HS-27A (cell line): Measurements from ENCODE around the gene GABRD.
"Not testable (repeated sequence)": the region's sequence is repeated elsewhere in the genome, so short reads cannot be mapped to it uniquely, and the experiment has no call there.

Experiments
- DNase-seq: peaks from one replicate; pipeline ENCODE4 v3.0.0-alpha.2; 2012; ENCODE audit warnings: low read depth, missing footprints

The GABRD gene, protein sequence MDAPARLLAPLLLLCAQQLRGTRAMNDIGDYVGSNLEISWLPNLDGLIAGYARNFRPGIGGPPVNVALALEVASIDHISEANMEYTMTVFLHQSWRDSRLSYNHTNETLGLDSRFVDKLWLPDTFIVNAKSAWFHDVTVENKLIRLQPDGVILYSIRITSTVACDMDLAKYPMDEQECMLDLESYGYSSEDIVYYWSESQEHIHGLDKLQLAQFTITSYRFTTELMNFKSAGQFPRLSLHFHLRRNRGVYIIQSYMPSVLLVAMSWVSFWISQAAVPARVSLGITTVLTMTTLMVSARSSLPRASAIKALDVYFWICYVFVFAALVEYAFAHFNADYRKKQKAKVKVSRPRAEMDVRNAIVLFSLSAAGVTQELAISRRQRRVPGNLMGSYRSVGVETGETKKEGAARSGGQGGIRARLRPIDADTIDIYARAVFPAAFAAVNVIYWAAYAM

DNA sequence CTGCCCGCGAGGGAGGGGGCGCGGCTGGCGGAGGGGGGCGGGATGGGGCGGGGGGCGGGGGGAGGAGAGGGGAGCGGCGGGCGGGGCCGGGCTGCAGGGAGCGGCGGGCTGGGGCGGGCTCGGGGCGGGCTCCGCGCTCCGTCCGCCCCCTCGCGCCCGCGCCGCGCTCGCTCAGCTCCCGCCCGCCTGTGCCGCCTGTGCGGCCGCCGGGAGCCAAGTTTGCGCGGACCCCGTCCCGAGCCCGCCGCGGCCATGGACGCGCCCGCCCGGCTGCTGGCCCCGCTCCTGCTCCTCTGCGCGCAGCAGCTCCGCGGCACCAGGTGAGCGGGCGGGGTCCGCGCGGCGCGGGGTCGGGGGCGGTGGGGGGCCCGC lies at the start of gene GABRD:
TSS of gene GABRD (plus strand) at position 174 of the 372 bp plus-strand sequence. CDS start at position 253, 79 bp downstream.
- no peak for DNase-seq

DNA sequence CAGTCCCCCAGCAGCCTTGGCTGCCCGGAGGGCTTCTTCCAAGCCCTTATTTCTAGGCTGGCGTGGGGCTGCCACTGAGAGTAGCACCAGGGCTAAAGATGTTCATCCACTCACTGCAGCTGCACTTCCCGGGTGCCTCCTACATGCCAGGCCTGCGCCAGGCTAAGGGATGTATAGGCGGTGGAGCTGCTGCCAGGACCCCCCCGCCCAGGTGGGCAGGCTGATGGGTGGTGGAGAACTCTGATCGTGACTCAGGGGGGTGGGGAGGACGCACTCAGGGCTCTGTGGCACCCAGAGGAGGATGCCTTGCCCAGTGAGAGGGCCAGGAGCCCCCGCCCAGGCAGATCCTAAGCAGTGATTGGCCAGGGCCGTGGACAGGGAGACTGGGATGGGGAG lies 49.6 kb upstream of the GABRD start:
- DNase-seq: no peak

DNA sequence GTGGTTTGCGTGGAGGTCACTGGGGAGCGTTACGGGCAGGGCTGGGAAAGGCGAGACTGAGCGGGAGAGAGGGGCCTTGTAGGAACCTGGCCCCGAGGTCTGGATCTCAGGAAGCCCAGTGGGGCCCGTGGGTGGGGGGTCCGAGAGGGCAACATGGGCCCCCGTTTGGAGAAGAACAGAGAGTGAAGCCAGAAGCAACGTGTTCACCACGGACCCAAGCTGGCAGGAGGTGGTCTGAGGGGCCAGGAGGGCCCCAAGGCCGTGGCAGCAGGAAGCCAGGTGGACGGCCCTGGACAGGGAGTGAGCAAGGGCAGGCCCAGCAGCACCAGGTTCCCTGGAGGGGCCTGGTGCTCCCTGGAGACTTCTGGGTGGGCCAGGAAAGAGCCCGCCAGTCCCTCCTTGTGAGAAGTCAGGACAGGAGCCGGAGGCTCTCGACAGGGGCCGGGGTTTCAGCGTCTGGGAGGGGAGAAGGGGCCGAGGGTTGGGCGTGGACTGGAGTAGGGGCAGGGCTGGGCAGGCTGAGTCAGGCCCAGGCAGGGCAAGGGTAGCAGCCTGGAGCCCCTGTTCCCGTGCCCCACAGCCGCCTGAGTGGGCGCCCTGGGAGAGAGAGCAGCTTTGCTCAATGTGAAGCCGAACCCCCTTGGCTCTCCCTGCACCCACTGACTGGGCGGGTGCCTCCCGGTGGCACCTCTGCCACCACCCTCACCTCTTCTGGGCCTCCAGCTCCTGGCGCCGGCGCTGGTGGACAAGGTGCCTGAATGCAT lies 49.0 kb upstream of the GABRD start:
- DNase-seq: no peak

DNA sequence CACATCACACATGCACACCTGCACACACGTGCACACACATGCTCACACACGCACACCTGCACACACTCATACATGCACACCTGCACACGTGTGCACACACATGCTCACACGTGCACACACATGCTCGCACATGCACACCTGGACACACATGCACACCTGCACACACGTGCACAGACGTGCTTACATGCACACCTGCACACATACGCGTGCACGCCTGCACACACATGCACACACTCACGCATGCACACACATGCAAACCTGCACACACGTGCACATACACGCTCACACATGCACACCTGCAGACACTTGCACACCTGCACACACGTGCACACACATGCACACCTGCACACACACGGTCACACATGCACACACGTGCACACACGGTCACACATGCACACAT lies 48.1 kb upstream of the GABRD start:
- no peak for DNase-seq

DNA sequence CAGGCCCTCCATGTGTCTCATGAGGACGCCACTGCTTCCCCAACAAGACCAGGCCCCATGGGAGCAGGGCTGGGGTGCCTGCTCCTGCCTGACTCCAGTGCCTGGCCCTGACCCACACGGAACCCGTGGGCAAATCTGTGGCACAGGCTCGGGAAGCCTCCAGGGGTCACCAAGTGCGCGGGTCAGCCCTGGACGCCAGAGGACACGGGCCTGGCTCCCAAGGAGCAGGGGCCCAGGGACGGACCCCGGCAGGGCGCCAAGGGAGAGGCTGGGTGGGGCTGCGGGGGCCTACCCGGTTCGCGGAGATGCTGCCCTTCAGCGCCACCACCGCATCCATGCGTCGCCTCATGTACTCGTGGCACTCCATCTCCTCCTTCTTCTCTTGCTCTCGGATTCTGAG lies 47.5 kb upstream of the GABRD start:
- DNase-seq: no peak

DNA sequence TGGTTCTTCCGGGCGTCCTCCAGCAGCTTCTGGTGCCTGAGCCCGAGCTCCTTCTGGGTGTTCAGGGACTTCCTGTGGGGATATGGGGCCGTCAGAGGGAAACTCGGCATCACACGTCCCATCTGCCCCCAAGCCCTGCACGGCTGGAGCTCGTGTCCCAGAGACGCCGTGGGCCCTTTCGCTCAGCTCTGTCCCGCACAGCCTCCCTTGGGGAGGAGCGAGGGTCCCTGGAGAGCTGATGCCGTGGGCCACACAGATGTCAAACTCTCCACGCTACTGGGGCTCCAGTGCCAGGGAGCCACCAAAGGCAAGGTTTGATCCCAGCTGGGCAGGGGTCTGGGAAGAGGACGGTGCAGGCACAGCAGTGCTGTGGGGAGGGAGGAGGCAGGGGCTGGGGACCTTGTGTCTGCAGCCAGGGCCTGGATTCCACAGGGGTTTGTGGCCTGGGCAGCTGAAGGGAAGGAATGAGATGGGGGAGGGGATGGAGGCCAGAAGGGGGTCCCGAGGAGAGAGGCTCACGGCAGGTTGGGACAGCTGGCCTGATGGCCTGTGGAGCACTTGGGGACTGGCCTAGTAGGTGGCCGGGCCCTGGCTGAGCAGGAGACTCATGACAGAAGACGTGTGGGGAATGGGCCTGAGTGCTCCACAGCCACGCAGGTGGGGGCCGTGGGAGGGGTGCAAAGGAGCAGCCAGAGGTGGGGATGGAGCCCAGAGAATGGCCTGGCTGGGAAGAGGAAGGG lies 46.0 kb upstream of the GABRD start:
- no peak for DNase-seq

DNA sequence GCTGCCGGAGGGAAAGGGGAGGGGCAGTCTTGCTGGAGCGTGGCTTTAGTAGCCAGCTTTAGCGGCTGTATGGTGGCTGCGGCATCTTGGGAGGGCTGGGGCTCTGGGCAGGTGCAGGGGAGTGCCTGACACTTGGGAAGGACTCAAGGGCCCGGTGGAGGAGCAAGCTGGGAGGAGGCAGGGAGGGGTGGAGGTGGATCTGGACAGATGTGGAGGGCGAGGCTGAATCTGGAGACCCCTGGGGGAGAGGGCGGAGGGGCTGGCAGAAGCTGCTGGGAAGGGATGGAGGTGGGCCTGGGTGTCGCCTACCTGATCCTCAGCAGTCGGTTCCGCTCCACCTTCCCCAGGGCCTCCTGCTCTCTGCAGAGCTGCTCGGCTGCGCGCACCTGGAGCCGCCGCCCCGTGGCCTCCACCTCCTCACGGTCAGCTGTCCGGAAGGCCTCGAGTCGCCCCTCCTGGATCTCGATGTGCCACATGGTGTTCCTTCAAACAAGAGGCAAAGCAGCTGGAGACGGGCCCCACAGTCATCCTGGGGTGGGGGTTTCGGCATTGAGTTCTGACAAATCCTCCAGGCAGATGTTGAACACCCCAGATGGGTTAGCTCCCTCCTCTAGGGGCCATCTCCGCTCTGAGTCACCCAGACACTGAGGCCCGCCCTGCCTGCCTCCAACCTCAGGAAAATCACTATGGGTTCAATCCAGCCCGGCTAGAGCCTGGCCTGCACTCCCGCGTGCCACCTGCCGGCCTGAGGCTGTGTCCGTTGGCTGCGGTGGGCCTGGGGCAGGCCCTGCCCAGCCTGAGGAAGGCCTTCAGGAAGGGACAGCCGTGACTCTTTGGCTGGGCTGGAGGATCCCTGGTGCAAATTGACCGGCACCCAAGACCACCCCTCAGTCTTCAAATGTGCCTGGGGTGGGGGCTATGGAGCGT lies 45.2 kb upstream of the GABRD start:
- no peak for DNase-seq

DNA sequence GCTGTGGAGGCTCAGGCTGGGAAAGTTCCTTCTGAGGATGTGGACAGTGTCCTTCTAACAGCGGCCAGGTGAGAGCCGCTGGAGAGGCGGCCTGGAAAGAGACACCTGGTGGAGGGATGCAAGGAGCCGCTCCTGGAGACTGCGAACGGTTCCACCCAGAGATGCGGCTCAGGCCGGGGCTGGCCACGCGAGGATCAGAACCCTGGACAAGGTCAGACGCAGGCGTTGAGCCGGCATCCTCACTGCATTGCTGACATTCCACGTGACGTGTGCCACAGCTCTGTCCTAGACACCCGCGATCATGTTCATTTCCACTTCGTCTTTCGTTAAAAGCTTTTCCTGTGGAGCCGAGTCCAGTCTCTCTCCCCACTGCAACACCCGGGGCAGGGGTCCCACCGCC lies 44.3 kb upstream of the GABRD start:
- no peak for DNase-seq

DNA sequence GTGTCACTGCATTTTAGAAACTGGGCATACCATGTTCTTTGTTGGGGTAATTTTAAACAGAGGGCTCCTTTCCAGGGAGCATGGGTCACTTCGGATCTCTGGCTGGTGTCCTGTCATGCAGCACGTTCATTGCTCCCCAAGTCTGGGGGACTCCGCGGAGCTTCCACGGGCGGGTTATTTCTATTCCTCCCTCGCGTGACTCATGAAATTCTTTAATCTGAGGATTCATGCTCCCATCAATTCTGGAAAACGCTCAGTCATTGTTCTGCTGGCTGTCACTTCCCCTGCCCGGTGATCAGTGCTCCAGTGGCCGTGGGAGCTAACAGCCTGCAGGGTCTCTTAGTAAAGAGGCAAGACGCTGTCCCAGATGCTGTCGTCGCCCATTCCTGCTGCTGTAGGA lies 43.6 kb upstream of the GABRD start:
- DNase-seq: no peak

DNA sequence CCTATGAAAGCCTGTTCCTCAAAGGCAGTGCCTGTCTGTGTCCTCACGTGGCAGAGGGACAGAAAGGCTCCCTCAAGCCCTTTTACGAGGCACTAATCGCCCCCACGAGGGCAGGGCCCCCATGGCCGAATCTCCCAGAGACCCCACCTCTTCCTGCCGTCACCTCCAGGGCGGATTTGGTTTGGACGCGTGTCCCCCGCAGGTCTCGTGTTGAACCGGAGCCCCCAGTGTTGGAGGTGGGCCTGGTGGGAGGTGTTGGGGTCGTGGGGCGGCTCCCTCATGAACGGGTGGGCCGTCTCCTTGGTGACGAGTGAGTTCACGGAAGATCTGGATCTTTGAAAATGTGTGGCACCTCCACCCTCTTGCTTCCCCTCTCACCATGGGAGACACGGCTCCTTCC lies 43.1 kb upstream of the GABRD start:
- DNase-seq: no peak

DNA sequence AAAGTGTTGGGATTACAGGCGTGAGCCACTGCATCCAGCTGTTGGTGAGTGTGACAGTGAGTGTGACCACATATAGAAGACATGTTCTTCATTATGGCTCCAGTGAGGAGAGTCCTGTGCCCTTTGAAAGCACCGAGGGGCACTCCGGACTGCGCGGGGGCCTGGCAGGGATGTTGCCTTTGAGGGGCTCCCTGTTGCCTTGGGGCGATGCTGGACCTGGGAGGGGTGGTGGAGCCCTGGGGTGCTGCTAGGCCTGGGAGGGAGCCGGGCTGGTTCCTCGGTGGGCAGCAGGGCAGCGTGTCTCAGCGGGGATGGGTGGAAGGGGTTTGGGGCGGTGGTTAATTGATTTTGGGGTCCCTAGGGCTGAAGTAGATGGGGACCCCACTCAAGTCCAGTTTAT lies 41.0 kb upstream of the GABRD start:
- DNase-seq: no peak

DNA sequence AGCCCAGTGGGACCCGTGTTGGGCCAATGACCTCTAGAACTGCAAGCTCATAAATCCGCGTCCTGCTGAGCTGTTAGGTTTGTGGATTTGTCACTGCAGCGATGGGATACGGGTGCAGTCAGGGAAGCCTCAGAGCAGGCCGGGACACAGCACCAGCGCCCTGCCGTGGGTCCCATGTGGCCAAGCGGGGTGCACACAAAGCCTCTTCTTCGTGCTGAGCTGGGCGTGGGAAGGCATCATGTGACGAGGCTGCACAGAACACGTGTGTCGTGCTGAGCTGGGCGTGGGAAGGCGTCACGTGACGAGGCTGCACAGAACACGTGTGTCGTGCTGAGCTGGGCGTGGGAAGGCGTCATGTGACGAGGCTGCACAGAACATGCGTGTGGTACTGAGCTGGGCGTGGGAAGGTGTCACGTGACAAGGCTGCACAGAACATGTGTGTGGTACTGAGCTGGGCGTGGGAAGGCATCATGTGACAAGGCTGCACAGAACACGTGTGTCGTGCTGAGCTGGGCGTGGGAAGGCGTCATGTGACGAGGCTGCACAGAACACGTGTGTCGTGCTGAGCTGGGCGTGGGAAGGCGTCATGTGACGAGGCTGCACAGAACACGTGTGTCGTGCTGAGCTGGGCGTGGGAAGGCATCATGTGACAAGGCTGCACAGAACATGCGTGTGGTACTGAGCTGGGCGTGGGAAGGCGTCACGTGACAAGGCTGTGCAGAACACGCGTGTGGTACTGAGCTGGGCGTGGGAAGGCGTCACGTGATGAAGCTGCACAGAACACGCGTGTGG lies 40.3 kb upstream of the GABRD start:
- DNase-seq: not testable (repeated sequence)

DNA sequence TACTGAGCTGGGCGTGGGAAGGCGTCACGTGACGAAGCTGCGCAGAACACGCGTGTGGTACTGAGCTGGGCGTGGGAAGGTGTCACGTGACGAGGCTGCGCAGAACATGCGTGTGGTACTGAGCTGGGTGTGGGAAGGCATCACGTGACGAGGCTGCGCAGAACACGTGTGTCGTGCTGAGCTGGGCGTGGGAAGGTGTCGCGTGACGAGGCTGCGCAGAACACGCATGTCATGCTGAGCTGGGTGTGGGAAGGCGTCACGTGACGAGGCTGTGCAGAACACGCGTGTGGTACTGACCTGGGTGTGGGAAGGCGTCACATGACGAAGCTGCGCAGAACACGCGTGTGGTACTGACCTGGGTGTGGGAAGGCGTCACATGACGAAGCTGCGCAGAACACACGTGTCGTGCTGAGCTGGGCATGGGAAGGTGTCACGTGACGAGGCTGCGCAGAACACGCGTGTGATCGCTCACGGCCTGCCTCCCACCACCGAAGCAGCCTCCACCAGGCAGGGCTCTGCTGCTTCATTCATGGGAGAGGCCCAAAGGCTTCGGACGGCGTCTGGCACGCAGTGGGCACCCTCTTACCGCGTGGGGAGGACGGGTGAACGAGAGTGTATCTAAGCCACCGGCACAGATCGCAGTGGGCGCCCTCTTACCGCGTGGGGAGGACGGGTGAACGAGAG lies 39.5 kb upstream of the GABRD start:
- DNase-seq: no peak

DNA sequence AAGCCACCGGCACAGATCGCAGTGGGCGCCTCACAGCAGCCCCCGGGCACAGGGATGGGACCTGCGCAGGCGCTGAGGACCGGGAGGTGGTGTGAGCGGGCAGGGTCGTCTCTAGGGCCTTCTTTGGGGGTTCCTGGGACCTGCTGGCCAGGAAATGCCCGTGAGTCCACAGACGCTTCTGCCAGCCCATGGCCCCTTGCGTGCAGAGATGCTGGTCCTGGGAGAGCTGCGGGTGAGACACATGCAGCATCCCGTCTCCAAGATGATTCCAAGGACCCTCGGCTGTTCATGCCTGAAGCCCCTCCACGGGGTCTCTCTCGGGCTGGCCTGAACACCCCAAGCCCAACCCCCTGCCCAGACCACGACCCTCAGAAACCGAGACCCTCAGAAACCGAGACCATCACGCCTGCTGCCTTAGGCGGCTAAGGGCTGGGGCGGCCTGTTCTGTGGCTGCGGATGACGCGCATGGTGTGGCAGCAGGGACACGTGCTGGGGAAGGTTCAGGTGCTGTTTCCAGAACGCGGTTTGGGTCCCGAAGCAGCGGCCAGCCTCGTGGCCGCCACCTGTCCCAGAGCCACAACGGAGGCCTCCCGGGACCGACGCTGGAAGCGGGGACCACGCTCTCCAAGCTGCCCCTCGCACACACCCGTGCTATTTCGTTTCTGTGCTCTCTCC lies 38.5 kb upstream of the GABRD start:
- DNase-seq: no peak

DNA sequence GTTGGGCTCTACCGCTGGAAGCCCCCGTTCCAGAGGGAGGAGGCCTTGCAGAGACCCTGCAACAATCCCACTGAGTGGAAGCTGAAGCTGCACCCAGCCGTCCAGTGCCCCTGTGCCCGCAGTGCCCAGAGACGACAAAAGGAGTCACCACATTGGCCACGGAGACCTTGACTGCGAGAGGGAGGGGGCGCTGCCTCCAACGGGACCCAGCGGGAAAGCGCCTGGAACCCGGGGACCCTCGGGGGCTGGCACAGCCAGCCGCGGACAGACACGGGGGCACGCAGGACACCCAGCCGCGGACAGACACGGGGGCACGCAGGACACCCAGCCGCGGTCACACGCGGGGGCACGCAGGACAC lies 38.0 kb upstream of the GABRD start:
- DNase-seq: no peak

DNA sequence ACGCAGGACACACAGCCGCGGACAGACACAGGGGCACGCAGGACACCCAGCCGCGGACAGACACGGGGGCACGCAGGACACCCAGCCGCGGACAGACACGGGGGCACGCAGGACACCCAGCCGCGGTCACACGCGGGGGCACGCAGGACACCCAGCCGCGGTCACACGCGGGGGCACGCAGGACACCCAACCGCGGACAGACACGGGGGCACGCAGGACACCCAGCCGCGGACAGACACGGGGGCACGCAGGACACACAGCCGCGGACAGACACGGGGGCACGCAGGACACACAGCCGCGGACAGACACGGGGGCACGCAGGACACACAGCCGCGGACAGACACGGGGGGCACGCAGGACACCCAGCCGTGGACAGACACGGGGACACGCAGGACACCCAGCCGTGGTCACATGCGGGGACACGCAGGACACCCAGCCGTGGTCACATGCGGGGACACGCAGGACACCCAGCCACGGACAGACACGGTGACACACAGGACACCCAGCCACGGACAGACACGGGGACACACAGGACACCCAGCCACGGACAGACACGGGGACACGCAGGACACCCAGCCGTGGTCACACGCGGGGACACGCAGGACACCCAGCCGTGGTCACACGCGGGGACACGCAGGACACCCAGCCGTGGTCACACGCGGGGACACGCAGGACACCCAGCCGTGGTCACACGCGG lies 37.4 kb upstream of the GABRD start:
- DNase-seq: not testable (repeated sequence)

DNA sequence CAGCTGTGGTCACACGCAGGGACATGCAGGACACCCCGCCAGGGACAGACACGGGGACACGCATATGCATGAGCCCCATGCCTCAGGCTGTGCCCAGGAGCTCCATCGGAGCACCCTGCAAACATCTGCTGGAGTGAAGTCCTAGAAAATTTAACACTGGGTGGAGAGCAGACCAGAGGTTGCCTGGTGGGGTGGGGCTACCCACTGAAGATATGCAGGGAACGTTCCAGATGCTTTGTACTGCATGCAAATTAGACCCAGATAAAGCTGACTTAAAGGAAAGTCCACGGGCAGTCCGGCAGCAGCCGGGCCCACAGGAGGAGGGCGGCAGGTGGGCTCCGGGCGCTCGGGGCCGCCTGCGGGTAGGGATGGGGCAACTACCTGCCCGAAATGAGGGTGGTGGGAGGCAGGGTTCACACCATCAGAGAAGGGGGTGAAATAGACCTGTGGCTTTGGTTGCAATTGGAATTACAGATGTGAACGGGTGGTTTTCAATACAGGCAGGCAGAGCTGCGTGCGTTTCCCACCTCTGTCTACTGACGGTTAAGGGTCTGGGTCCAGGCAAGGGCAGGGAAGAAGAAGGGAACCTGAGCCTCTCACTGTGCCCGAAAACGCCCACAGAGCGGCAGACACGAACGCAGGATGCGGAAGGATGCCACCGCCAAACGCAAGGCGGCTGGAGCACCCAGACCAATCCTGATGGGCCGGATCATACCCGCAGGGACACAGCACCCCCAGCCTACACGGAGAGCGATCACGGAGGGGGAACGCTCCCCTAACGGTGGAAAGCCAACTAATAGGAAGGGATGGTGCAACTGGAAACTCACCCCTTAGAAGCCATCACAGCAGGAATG lies 36.5 kb upstream of the GABRD start:
- no peak for DNase-seq

DNA sequence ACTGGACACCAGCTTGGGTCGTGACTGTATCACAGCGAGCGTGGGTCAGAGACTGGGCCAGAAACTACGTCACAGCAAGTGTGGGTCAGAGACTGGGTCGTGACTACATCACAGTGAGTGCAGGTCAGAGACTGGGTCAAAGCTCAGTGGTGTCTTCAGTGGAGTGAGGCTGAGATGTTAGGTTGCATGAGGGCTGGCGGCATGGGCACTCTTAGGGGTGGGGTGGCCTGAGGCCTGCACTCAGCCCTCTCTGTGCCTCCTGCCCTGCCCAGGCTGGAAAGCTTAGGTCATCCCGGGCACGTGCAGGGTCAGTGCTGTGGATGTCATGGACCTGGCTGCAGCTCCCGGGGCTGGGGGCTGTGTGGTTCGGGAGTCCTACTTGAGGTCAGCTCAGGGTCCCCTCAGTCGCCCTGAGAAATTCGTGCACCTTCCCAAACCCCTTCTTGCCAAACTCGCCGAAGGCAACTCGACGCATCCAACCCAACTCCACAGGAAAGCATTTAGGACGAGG lies 34.5 kb upstream of the GABRD start:
- DNase-seq: no peak
